Kasumi-1 (cell line): ENCODE data around the gene ARG1.

Experiments
- DNase-seq, 2 experiments: peaks; one replicate each; lab custom pipeline; 2025; lab: John Stamatoyannopoulos, UW

ARG1 gene

GRCh38 chr6:131586543-131586942 lies 13.5 kb downstream of the ARG1 start:
- no peak for DNase-seq

- no peak for DNase-seq
Observed at GRCh38 chr6:131587909-131588308, 14.9 kb downstream of the ARG1 start.

GRCh38 chr6:131588643-131589042 lies 15.6 kb downstream of the ARG1 start:
- no peak for DNase-seq

GRCh38 chr6:131592935-131593334 lies 19.9 kb downstream of the ARG1 start:
- no peak for DNase-seq

GRCh38 chr6:131594074-131594473 lies 21.0 kb downstream of the ARG1 start:
- DNase-seq, result no peak

GRCh38 chr6:131597446-131597845 lies 24.4 kb downstream of the ARG1 start:
- peak; percentile 62 to 64 for DNase-seq

- no peak for DNase-seq
Observed at GRCh38 chr6:131600716-131601115, 27.7 kb downstream of the ARG1 start.

- DNase-seq, result no peak
Observed at GRCh38 chr6:131602781-131603312, 29.8 kb downstream of the ARG1 start.

- no peak for DNase-seq
Observed at GRCh38 chr6:131613296-131613925, 40.4 kb downstream of the ARG1 start.

- no peak for DNase-seq
Observed at GRCh38 chr6:131615275-131615674, 42.2 kb downstream of the ARG1 start.

GRCh38 chr6:131627724-131628682 lies 55.0 kb downstream of the ARG1 start, which contains the start of gene MED23:
TSS of gene MED23 (minus strand) at chr6:131628242. CDS start at chr6:131628049, 193 bp downstream.
- DNase-seq, result peak; percentile 93 to 95

- no peak for DNase-seq
Observed at GRCh38 chr6:131628726-131629125, 55.7 kb downstream of the ARG1 start.

GRCh38 chr6:131629651-131630050 lies 56.6 kb downstream of the ARG1 start:
- no peak for DNase-seq

GRCh38 chr6:131631625-131632289 lies 58.7 kb downstream of the ARG1 start:
- no peak for DNase-seq
